ENCODE data around the gene FBXW9.
A peak's percentile ranks its signal among the peaks of the same experiment; 100 is the strongest.
"Not testable (repeated sequence)": the region's sequence is repeated elsewhere in the genome, so short reads cannot be mapped to it uniquely, and the experiment has no call there.

FBXW9 gene

DNA sequence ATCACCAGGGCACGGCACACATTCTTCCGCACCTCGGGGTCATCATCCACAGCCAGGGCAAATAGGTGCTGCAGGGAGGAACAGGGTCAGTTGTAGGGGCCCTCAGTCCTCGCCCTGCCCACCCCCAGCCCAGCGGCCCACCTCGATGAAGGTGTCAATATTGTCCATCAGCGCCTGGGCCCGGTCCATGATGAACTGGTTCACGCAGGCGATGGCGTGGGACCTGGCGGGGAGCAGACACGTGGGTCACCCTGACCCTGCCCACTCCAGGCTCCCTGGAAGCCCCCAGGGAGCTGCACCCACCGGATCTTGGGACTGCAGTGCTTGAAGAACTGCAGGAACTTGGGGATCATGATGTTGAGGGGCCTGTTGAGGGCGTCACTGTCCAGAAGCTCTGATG, 18.7 kb upstream of the FBXW9 start:
- DNase-seq (ENCODE audit: low read depth), result no peak

DNA sequence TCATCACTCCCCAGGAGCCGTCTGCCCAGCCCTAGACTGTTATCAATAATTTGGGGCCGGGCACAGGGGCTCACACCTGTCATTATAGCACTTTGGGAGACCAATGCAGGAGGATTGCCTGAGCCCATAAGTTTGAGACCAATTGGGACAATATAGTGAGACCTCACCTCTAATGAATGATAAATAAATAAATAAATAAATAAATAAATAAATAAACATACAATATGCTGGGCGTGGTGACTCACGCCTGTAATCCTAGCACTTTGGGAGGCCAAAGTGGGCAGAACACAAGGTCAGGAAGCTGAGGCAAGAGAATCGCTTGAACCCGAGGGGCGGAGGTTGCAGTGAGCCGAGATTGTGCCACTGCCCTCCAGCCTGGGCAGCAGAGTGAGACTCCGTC, 16.9 kb upstream of the FBXW9 start:
- DNase-seq (ENCODE audit: low read depth), result not testable (repeated sequence)

DNA sequence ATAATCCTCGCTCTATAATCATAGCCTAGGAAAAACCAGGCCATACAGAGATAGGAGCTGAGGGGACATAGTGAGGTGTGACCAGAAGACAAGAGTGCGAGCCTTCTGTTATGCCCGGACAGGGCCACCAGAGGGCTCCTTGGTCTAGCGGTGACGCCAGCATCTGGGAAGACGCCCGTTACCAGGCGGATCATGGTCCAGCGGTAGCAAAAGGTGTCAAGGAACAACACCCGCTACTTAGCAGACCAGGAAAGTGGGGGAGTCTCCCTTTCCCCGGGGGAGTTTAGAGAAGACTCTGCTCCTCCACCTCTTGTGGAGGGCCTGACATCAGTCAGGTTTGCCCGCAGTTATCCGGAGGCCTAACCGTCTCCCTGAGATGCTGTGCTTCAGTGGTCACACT, 15.6 kb upstream of the FBXW9 start:
- not testable (repeated sequence) for DNase-seq (ENCODE audit: low read depth)

DNA sequence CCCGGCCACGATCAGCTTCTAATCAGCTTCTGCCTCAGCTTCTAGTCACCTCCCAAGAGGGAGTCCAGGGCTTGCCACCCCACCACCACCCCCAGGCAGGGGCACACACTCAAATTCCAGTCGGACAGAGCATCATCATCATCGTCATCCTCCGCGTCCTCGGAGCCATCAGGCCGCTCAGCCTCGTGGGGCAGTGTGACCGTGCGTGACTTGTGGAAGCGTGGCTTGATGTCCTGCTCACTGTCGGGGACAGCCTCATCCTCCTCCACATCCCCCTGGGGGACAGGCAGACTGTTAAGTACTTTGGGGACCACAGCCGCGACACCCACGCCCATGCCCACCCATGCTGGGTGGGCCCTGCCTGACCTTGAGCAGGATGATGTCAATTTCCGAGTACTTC, 14.8 kb upstream of the FBXW9 start:
- DNase-seq (ENCODE audit: low read depth), result no peak

DNA sequence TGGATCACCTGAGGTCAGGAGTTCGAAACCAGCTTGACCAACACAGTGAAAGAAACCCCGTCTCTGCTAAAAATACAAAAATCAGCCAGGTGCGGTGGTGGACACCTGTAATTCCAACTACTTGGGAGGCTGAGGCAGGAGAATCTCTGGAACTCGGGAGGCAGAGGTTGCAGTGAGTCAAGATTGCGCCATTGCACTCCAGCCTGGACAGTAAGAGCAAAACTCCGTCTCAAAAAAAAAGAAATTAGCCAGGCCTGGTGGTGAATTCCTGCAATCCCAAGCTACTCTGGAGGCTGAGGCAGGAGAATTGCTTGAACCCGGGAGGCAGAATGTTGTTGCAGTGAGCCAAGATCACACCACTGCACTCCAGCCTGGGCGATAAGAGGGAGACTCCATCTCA, 12.2 kb upstream of the FBXW9 start:
- no peak for DNase-seq (ENCODE audit: low read depth)

DNA sequence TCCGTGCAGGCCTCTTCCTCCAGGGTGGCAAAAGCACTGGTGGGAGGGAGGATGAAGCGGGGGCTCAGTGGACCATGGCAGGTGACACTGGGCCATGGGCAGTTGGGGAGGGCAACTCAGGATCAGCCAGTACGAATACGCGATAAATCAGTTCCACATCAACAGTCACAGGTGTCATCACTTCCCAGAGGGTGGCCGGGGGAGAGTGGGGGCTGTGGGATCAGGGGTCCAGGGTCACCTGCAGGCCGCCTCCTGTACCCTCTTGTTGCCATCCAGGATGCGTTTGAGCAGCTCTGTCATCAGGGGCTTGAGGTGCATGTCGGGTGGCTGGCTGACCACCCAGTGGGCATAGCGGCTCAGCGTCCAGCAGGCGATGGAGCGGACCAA, 9.9 kb upstream of the FBXW9 start:
- no peak for DNase-seq (ENCODE audit: low read depth)

DNA sequence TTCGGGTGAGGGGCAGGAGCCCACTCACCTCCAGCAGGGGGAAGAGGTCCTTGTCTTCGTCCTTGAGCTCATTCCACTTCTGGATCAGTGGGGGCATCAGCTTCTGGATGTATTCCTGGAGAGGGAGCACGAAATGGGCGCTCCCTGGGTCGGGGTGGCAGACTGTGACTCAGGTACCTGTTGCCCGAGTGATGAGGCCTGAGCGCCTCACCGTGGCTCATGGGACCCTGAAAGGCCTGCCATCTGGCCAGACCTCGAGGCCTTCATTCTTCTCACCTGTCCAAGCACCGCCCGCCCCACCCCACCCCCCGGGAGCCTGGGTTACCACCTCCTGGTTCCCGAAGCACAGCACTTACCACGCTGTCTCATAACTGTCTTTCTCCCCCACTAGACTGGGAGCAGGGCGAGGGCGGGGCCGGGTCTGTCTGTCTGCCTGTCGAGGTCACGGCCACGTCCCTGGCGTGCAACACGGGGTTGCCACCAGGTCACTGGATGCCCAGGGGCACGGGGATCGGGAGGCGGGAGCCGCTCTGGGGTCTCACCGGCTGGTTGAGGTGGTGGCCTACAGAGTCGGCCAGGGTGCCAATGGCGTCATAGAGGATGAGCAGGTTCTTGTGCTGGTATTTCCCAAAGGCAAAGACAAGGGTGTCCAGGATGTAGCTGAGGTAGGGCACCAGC, 9.4 kb upstream of the FBXW9 start:
- no peak for DNase-seq (ENCODE audit: low read depth)

DNA sequence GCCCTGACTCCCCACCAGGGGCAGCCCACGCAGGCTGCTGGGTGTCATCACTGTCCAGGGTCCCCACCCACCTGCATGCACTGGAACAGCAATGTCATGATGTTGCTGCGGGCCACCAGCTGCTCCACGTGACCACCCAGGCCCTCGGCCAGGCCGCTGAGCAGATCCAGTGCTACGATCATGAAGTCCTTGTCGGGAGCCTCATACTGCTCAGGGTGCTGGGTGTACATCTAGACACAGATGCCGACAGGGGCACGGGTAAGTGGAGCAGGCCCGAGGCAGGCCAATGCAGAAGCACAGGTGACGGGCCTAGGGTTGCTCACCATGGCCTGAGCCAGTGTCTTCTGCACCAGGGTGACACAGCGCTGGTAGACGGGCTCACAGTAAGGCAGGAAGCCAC, 8.7 kb upstream of the FBXW9 start:
- DNase-seq (ENCODE audit: low read depth), result no peak

DNA sequence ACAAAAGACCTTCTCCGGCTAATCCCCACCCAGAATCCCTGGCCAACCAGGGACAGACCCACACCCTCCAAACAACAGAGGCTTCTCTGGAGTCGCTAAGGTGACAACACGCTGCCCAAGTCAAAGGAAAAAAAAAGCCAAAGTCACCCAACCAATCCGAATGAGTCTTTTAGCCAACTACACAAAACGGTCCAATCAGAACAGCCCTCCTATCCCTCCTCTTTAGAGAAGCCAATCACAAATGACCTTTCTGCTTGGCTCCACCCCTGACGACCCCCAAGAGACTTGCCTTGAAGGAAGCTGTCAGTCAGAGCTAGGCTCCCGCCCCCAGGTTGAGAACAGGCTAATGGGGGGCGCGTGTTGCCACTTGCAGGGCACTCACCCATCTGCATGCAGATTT, 6.6 kb upstream of the FBXW9 start:
- DNase-seq (ENCODE audit: low read depth), result no peak

DNA sequence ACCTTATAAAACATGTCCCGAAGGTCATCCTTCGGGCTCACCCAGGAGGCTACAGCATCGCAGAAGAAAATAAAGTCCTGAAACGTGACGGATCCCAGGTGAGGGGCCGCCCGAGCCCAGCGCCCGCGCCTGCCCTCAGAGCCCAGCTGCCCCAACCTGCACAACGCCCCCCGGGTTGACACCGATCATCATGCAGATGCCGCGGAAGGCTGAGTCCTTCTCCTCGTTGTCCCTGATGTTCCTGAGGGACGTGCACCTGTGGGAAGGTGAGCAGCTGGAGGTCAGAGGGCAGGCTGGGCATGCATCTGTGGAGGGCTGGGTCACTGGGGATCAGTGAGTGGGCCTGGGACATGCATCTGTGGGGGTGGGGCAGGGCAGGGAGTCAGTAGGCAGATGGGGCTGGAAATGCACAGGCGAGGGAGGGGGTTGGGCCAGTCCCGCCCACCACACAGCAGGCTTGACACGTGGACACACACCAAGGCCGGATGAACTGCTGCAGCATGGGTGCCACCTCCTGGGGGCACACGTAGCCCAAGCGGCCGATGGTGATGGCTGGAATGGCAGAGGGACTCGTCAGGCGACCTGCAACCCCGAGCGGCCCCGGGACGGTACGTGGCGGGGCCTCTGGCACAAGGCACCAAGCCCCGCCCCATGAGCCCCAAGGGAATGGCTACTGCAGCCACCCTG, 5.3 kb upstream of the FBXW9 start:
- DNase-seq (ENCODE audit: low read depth), result no peak

DNA sequence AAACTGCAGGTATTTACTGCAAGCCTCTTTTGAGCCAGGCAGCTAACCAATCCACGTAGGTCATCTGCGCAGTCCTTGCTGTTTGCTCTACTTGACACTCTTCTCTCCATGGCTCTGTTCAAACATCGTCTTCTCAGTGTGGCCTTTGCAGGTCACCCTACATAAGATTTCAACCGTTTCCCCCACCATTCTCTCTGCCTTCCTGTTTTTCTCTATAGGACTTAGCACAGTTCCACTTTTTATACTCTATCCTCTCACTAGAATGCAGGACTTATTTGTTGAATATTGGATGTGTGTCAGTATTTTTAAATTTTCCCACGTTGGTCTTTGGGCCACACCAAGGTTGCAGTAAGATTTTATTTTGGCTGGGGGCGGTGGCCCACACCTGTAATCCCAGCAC, 1.7 kb upstream of the FBXW9 start:
- DNase-seq (ENCODE audit: low read depth), result no peak

DNA sequence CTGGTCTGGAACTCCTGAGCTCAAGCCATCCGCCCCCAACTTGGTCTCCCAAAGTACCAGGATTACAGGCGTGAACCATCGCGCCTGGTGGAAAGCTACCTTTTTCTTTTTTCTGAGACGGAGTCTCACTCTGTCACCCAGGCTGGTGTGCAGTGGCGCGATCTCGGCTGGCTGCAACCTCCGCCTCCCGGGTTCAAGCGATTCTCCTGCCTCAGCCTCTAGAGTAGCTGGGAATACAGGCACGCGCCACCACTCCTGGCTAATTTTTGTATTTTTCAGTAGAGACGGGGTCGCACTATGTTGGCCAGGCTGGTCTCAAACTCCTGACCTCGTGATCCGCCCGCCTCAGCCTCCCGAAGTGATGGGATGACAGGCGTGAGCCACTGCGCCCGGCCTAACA, 994 bp upstream of the FBXW9 start:
- DNase-seq (ENCODE audit: low read depth), result not testable (repeated sequence)

DNA sequence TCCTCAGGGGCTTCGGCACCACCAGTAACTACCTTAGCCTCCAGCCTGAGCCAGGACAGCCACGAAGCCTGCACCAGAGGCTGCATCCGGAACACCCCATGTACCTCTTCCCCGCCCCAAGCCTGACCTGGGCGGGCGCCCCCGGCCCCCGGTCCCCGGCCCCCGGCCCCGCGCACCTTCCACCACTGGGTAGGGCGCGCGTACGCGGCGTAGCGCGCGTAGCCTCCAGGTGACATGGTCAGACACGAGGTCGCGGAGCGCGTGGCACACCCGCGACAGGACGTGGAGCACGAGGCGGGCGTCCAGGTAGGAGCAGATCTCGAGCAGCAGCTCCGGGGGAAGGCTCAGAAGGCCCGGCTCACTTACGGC, 450 bp downstream of the FBXW9 start:
- DNase-seq (ENCODE audit: low read depth), result no peak

DNA sequence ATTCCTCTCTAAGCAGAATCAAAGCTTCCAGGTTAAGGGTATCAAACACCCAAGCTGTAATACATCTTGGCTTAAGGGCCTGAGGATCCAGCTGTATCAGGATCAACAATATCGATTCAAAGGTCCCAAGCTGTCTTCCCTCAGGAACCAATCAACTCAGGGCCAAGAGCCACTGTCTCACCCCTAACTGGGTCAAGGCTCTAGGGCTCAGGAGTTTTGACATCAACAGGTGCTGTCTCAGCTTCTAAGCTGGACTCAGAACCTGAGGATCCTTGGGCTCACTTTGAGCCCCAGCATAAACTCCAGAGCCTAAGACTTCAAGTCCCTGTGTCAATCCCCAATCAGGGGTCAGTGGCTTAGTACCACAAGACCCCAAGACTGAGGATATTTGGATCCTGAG, 917 bp downstream of the FBXW9 start:
- no peak for DNase-seq (ENCODE audit: low read depth)

DNA sequence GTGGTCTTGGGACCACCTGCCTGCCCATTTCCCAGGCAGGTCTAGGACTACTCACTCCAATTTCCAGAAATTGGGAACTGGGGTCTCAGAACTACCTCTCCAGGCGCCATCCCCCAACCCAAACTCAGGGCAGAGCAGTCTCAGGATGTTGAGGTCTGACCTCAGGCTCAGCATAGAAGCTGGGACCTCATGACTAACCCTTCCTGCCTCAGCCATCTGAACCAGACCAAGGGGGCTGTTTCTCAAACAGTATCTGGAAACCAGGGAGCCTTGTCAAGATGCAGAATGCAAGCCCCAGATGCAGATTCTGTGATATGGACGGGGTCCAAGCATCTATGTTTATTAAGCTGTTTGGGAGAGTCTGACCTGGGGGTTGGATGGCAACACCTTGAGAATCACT, 1.3 kb downstream of the FBXW9 start:
- DNase-seq (ENCODE audit: low read depth), result no peak

DNA sequence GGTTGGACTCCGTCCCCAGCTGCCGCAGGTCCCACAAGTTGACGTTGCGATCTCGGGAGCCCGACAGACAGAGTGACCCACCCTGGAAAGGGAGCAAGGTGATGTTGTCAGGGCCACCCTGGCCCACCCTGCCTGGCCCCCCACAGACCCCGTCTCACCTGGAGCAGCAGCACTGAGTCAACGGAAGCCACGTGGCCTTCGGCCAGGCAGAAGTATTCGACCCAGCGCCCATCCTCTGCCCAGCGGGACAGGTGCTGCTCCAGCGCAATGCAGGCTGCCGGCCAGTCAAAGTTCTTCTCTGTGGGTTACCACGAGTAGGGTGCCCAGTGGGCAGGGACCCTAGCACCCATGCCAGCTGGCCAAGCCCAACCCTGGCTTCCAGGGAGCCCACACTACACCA, 1.8 kb downstream of the FBXW9 start:
- DNase-seq (ENCODE audit: low read depth), result no peak

DNA sequence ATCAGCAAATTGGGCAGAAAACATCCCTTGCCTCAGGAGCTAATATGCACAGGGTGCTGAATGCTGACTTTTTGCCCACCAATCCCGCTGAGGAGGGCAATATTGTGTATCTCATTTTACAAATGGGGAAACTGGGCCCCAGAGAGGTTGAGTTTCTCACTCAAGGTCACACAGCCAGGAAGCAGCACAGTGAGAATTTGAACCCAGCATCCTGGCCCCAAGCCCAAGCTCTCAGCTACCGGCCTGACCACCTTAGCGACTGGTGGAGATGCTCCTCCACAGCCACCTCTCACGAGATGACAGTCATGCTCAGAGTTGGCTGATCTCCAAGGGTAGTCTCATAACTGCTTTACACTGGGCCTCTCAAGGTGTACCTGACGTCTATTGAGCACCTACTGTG, 3.5 kb downstream of the FBXW9 start:
- DNase-seq (ENCODE audit: low read depth), result no peak

DNA sequence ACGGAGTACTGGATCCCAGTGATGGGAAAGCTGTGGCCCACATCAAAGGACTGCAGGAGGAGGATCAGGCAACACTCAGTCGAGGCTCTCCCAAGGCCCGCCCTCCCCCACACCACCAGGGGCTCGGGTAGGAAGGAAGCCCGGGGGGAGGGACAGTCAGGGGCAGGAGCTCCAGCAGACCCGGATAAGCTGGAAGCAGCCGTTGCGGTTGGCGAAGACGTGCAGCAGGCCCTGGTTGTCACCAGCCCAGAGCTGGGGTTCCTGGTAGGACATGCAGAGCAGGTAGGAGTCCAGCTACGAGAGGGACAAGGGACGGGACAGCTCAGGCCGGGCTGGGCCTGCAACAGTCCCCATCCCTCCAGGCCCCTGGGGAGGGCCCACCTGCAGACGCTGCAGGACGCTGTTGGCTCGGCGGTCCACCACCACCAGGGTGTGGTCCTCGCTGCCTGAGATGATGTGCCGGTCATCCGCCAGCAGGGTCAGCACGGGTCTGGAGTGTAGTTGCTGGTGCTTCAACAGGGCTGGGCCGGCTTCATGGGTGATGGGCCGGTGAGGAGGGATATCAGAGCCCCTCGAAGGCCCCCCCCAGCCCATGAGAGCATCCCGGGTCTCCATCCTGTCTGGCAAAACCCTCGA, 6.7 kb downstream of the FBXW9 start:
- no peak for DNase-seq (ENCODE audit: low read depth)

DNA sequence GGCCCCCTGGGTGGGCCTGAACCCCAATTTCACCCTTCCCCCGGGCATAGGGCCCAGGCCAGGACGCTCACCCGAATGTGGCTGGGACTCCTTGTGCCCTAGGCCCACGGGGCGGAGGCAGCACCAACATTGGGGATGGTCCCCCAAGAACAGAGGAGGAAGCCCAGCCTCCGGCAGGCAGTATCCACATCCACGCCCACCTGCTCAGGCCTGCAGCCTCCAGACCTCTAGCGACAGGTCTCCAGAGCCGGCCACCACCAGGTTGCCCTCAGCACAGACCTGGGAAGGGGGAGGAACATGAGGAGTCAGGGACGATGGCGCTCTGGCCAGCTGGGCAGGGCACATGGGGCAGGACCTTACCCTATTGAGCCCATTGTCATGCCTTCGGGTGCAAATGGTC, 7.4 kb downstream of the FBXW9 start:
- no peak for DNase-seq (ENCODE audit: low read depth)

DNA sequence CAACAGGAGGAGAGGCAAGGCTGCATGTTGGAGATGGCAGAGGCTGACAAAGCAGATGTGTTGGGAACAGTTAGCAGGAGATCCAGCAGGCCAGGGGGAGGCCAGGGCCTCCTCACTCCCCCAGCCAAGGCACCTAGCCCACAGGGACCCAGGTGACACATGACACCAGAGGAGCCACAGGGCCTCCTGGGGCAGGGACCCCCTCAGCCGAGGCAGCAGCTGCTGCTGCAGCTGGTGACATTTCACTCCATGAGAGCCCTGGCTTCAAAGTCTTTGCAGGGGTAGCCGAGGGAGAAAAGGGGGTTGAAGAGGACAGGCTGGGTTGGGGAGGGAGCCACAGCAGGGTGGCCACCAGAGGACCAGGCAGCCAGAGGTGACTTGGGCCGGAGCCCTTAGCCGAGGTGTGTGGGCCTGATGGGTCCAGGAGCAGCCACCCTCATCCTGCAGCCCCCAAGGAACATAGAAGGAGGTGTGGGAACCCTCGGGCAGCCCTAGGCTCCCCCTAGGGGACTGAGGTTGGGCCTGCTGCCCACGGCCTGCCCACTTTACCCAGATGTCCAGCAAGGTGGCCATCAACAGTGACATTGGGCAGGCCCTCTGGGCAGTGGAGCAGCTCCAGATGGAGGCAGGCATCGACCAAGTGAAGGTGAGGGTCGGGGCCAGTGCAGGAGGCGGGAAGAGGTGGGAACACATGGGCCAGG, 8.8 kb downstream of the FBXW9 start, which contains the start of gene GNG14:
TSS of gene GNG14 (plus strand) at position 503 of the 701 bp plus-strand sequence. CDS start at position 554, 51 bp downstream.
- DNase-seq (ENCODE audit: low read depth), result no peak

DNA sequence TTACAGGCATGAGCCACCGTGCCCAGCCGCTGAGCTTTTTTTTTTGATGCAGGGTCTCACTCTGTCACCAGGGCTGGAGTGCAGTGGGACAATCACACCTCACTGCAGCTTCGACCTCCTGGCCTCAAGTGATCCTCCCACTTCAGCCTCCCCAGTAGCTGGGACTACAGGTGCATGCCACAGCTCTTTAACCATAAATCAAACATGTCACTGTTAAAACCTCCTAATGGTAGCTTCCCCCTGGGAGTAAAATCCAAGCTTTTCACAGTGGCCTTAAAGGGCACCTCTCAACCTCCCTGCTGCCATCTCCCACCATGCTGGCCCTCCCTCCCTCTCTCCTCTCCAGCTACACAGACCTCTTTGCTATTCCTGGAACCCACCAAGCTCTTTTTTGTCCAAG, 10.6 kb downstream of the FBXW9 start:
- no peak for DNase-seq (ENCODE audit: low read depth)

DNA sequence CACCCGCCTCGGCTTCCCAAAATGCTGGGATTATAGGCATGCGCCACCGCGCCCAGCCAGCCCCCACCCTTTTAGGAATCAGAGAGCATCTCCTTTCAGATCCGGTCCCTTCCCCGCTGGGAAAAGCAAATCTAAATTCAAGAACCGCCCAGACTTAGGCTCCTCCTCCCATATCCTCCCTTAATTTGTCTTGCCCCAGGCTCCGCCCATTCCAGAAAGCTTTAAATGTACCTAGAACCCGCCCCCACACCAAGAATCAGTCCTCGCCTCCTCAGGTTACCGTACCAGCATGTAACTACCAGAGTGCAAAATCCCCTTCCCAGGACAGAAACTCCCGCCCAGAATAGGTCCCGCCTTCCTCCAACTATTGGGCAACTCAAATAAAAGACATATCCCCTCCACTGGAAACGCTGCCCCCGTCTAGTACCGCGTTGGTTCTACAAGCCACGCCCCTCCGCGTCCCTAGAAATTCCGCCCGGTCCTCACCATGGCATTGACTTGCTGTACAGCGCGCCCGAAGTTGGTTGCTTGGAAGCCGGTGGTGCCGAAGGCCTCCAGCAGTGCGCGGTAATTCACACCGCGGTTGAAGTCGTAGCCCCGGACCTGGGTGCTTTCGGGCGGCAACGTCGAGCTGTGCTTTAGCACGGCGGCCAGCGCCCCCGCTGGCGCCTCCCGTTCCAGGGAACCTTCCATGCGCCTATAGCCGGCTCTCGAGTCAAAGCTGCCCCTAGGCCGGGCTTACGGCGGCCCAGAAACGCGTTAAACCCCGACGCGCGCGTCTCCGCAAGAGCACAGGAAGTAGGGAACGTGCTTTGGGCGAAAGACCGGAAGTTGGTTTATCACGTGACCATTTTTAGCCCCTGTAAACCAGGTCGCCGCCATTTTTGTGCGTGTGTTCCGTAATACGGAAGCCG, 15.1 kb downstream of the FBXW9 start, which contains the start of gene DHPS:
TSS of gene DHPS (minus strand) at position 807 of the 914 bp plus-strand sequence. CDS start at position 693, 114 bp downstream.
- peak; percentile 78 for DNase-seq (ENCODE audit: low read depth)
